Measurements from ENCODE around the gene UBL4B. TPM values are rescaled to one million over a fixed set of nuclear protein-coding genes. Genes with fewer than 3 reads are reported as not detected.

Gene UBL4B
- polyA plus RNA-seq, 3 donors: not detected

GRCh38 chr1:110113551-110113950 is 1.3 kb downstream of the UBL4B start:
- no peak for DNase-seq

GRCh38 chr1:110114173-110114572 is 1.9 kb downstream of the UBL4B start:
- DNase-seq: no peak

- DNase-seq: no peak
Observed at GRCh38 chr1:110114784-110115183, 2.5 kb downstream of the UBL4B start.

DNA sequence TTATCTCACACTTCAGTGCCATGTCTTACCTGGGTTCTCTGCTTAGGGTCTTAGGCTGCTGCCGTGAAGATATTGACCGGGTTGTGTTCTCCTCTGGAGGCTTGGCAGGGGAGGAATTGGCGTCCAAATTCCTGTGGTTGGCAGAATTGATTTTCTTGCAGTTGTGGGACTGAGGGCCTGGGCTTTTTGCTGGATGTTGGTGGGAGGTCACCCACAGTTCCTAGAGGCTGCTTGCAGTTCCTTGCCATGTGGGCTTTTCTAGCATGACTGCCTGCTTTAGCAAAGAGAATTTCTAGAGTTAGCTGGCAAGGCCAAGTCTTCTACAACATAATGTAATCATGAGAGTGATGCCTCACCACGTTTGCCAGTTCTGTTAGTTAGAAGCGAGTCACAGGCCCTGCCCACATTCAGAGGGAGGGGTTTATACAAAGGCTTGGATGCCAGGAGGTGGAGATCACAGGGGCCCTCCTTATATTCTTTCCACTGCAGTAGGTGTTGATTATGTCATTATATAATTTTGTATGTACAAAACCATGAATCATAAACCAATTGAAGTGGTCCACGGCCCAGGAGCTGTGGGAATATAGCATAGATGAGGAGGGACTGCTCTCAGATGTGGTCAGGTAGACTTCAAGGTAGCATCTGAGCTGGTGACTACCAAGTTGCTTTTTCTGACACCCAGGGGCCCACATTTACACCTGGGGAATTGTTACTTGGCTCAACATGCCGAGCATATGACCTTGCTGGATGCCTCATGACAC is 6.6 kb downstream of the UBL4B start:
- DNase-seq: no peak

DNA sequence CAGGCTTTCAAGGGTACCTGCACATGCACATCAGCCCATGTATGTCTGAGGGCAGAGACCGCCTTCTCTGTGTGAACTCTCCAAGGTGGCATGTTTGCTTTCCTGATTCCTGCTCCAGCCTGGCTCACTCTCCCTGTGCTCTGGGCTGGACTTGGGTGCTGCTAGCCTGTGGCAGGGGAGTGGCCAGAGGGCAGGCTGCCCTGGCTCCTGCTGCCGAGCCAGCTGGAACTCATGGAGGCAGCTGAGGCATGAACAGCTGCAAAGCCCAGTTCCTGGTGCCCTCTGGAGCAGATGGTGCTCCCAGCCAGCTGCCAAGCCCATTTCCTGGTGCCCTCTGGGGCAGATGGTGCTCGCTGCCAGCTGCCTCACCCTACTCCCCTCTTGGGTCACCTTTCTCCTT is 7.6 kb downstream of the UBL4B start:
- DNase-seq: no peak

DNA sequence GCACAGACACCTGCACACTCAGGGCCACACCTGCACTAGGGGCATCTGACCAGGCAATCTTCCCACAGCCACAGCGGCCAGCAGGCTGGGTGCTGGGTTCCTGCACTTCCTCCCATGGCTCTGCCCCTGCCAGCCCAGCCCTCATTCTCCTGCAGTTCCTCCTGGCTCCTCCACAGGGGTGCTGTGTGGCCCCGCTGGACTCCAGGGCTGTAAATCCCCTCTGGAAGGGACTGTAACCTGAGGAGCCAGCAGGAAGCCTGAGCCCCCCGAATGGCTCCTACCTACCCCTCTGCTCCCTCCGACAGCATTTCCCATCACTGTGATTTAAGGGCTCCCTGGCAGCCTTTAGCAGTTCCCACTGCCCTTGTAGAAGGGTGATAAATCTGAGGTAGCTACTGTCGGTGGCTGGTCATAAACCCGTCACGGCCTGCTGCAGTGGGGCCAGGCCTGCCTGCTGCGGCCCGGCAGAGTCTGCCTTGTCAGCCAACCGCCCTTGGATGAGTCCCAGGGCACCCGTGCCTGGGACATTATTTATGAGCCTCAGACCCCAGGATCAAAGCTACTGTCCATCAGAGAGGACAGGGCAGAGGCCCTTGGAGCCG is 8.8 kb downstream of the UBL4B start:
- DNase-seq: peak; percentile 89

DNA sequence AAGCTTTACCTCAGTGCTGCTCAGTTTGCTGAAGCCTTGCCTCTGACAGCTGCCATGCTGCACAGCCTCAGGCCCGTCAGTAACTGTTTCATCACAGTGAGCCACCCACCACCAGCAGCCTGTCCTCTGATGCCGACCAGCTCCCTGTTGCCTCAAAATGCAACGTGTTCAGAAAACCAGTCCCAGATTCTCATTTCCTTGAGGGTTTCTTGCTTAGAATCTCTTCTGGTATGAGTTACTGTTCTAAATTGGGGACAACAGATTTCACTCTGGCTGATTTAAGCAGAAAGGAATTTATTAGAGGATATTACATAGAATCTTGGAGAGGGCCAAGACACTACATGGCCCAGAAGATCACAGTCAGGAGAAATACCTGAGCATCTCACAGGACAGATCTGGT is 11.0 kb downstream of the UBL4B start:
- DNase-seq: no peak

DNA sequence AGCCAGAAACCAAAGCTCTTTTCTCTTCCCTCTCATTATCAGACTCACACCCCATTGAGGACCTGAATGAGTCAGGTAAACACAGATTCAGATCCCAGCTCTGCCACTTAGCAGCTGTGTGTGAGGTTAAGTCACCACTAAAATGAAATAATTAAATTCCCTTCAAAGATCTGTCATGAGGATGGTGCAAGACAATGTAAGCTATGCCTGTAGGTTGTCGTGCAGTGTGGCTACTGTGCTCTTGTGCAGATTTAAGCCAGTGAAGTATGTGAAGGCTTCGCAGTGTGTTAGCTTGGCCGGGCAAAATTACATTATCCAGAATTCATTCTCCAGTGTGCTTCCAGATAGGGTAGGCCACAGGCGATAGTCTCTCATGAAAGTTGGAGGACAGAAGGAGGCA is 13.6 kb downstream of the UBL4B start:
- DNase-seq: no peak

GRCh38 chr1:110130113-110130591 is 17.9 kb downstream of the UBL4B start:
- peak; percentile 52 for DNase-seq

DNA sequence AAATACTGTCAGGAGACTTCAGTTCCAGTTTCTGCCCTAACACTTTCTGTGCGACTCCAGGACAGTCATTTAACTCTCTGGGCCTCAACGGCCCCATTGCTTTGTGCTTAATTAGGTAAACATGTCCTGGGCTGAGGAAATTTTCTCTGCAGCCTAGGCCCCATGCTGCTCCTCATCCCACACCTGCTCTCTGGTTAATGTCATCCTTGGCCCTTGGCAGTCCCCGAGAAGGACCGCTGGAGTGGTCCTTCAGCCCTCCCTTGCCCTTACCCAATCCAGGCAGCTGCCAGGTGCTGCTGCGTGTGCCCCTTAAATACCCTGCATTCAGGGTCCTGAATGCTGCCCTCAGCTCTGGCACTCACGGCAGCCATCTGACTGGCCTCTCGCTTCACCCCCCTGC is 18.7 kb downstream of the UBL4B start:
- no peak for DNase-seq

GRCh38 chr1:110132682-110133081 is 20.4 kb downstream of the UBL4B start:
- DNase-seq: no peak

- DNase-seq: no peak
Observed at GRCh38 chr1:110133436-110133835, 21.2 kb downstream of the UBL4B start.

DNA sequence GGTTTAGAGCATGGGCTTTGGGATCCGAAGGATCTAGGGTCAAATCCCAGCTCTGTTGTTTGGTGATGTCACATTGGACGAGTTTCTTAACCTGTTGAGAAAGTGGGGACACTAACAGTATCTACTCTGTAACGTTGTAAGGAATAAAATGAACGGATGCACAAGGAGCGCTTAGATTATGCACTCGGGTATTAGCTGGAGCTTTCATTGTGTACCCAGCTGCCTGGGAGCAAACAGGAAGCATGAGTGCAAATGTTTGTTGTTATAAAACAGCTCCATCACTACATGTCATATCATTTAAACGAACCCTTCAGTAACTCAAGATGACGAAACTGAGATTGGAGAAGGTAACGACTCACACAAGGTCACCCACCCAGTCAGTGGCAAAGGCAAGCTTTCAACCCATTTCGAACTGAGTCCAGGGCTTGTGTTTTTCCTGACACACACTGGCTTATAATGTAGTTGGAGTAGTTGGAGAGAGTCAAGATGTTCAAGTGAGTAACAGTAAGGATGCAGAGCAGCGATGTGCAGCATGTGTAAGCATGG is 21.9 kb downstream of the UBL4B start:
- DNase-seq: no peak

DNA sequence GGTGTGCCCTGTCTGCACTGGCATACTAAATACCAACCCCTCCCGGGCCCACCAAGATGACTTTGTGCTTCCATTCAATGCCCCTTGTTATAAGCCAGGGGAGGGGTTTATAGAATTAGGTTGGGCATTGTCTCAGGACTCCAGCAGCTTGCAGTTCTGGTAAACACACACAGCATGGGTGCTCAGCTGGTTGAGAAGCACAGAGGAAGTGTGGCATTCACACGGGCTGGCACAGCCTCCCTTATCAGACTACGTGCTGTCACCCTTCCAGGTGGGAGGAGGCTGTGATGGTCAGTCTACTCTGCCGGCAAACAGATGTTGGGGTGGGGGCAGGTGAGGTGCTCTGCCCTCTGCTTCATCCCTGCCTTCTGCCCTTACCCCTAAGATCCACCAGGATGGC is 23.0 kb downstream of the UBL4B start:
- no peak for DNase-seq

DNA sequence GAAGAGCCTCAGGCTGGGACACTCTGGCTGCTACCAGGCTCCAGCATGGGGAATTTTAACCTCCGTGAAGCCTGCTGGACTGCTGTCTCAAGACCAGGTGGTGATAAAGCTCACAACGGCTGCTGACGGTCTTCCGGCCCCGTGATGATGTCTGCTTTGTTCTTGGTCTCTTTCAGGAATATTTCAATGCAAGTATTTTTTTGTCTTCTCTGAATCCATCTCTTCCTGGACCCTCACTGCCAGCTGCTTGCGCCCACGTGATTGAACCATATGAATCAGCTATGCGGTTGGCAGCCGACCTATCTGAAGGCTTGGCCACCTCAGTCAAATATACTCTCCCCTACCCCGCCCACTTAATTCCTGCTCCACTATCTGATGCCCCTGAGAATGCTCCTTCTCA is 23.4 kb downstream of the UBL4B start:
- no peak for DNase-seq

DNA sequence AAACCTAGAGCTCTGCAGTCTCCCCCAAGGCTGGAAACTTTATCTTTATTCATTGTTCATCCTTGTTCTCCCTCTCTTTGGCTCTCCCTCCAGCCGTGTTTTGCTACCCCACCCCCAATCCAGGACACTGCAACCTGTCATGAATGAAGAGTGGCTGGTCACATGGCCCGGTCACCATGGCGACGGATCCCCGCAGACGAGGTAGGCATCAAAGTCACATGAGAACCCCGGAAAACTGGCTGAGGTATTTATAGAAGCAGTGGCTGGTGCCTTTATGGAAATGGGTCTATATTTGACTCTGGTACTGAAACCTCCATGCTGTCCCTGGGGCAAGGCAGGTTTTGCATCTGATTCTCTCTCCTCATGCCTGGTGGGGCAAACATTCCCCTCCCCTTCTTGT is 24.7 kb downstream of the UBL4B start:
- no peak for DNase-seq

DNA sequence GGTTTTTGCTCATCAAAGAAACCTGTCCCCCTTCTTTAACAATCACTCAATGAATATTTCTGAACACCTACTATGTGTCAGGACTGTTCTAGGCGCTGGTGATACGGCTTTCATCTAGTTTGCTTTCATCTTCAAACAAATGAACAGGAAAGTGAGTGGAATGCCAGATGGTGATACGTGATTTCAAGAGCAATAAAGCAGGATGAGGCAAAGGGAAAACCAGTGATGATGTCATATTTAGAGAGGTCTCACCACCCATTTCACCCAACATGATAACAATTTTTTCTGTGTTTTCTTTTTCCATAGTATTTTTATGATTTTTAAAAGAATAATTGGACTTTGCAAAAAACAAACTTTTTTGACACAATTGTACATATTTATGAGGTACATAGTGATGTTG is 26.7 kb downstream of the UBL4B start:
- DNase-seq: no peak

GRCh38 chr1:110144366-110144765 is 32.1 kb downstream of the UBL4B start:
- no peak for DNase-seq

GRCh38 chr1:110148961-110149360 is 36.7 kb downstream of the UBL4B start:
- no peak for DNase-seq

- DNase-seq: no peak
Observed at GRCh38 chr1:110150330-110151174, 38.3 kb downstream of the UBL4B start, which contains the start of gene SLC6A17. Gene SLC6A17 (plus strand): TSS chr1:110150494. CDS start chr1:110166930, 16,436 bp downstream.

- DNase-seq: no peak
Observed at GRCh38 chr1:110151175-110151669, 39.0 kb downstream of the UBL4B start.

- DNase-seq: no peak
Observed at GRCh38 chr1:110152133-110152785, 40.0 kb downstream of the UBL4B start.
